Fibroblast of mammary gland (primary cell): ENCODE results near the gene OR2F1.

Experiments used
- DNase-seq: peaks from one replicate; pipeline ENCODE4 v3.0.0-alpha.2; 2010; ENCODE audit warnings: low read depth
- H3K4me3 ChIP-seq: 2 replicates; pipeline ENCODE4 v1.5.1; 2011; ENCODE audit warnings: low read depth, mild to moderate bottlenecking, low read length, moderate library complexity; ENCODE audit not compliant: control insufficient read depth
- CTCF ChIP-seq: conservative IDR thresholded peaks from 2 replicates; pipeline ENCODE4 v1.5.1; 2011; ENCODE audit warnings: low read depth, low read length, inconsistent platforms; ENCODE audit not compliant: control insufficient read depth, insufficient read depth

Gene OR2F1

GRCh38 chr7:144011458-144012230, 57.0 kb downstream of the OR2F1 start:
- DNase-seq = peak; percentile 39
- no peak for TF ChIP-seq CTCF
- H3K4me3 ChIP-seq = no peak overlapping the region
